WTC11 (cell line): ENCODE measurements around the gene ANTXRL. TPM values are rescaled to one million over a fixed set of nuclear protein-coding genes. Genes with fewer than 3 reads are reported as not detected.

ENCODE experiments used
- ATAC-seq: fragments of 200-7000 bp; cut with Tn5 transposase; 2 replicates; pipeline ENCODE4 v1.10.0; 2021; ENCODE audit warnings: mild to moderate bottlenecking, moderate library complexity
- CTCF ChIA-PET: fragments of 300-600 bp; sonication (Branson Sonifier 250); formaldehyde crosslinking; loops from one replicate; lab custom pipeline; 2021; ENCODE audit warnings: antibody characterized with exemption; lab: Charles Lee
- POLR2A ChIA-PET: fragments of 350-600 bp; sonication (Branson Sonifier 250); formaldehyde crosslinking; loops from one replicate; lab custom pipeline; 2021; ENCODE audit warnings: antibody characterized with exemption; lab: Charles Lee
- DNase-seq: peaks from one replicate; pipeline ENCODE4 v3.0.0; 2021; ENCODE audit warnings: low spot score
- H3K27ac Mint-ChIP-seq: 2 replicates; pipeline ENCODE4 v1.8.0; 2021; ENCODE audit warnings: mixed read lengths
- H3K27me3 Mint-ChIP-seq: 2 replicates; pipeline ENCODE4 v1.8.0; 2021; ENCODE audit warnings: low read depth, mild to moderate bottlenecking, moderate library complexity, mixed read lengths
- H3K36me3 Mint-ChIP-seq: 2 replicates; pipeline ENCODE4 v1.8.0; 2021; ENCODE audit warnings: mixed read lengths
- H3K4me1 Mint-ChIP-seq: 2 replicates; pipeline ENCODE4 v1.8.0; 2022; ENCODE audit warnings: mixed read lengths
- H3K4me3 Mint-ChIP-seq: 2 replicates; pipeline ENCODE4 v1.8.0; 2021; ENCODE audit warnings: mild to moderate bottlenecking, moderate library complexity, mixed read lengths
- H3K9me3 Mint-ChIP-seq: 2 replicates; pipeline ENCODE4 v1.8.0; 2021; ENCODE audit warnings: mixed read lengths
- ARID4B ChIP-seq: sonication (generic); formaldehyde crosslinking; IDR thresholded peaks from 2 replicates; pipeline ENCODE4 v1.8.0; 2023; ENCODE audit warnings: missing genetic modification reagents, mild to moderate bottlenecking, borderline replicate concordance
- ATF6 ChIP-seq: sonication (generic); formaldehyde crosslinking; IDR thresholded peaks from 2 replicates; pipeline ENCODE4 v1.8.1; 2023; ENCODE audit warnings: mild to moderate bottlenecking, missing genetic modification reagents
- CDX4 ChIP-seq: fragments of 250-450 bp; sonication (Bioruptor Pico); IDR thresholded peaks from 2 replicates; pipeline ENCODE4 v1.9.0; 2021; ENCODE audit warnings: moderate library complexity, mild to moderate bottlenecking, inconsistent platforms, borderline replicate concordance
- E2F4 ChIP-seq: sonication (generic); formaldehyde crosslinking; IDR thresholded peaks from 2 replicates; pipeline ENCODE4 v1.8.1; 2022; ENCODE audit warnings: low read depth, mild to moderate bottlenecking, moderate library complexity, missing genetic modification reagents, borderline replicate concordance
- E2F5 ChIP-seq: sonication (generic); formaldehyde crosslinking; IDR thresholded peaks from 2 replicates; pipeline ENCODE4 v1.8.1; 2022; ENCODE audit warnings: mild to moderate bottlenecking, moderate library complexity, missing genetic modification reagents
- EMX1 ChIP-seq: fragments of 250-450 bp; sonication (Bioruptor Pico); IDR thresholded peaks from 2 replicates; pipeline ENCODE4 v1.8.0; 2021; ENCODE audit warnings: mild to moderate bottlenecking
- FOXK1 ChIP-seq: sonication (generic); formaldehyde crosslinking; IDR thresholded peaks from 2 replicates; pipeline ENCODE4 v1.8.0; 2022; ENCODE audit warnings: mild to moderate bottlenecking, moderate library complexity, missing genetic modification reagents
- GABPB1 ChIP-seq: sonication (generic); formaldehyde crosslinking; IDR thresholded peaks from 2 replicates; pipeline ENCODE4 v1.8.1; 2023; ENCODE audit warnings: mild to moderate bottlenecking, missing genetic modification reagents
- JUN ChIP-seq: sonication (generic); formaldehyde crosslinking; IDR thresholded peaks from 2 replicates; pipeline ENCODE4 v1.8.0; 2023; ENCODE audit warnings: mild to moderate bottlenecking, missing genetic modification reagents
- MXD4 ChIP-seq: fragments of 250-450 bp; sonication (Bioruptor Pico); IDR thresholded peaks from 2 replicates; pipeline ENCODE4 v1.8.0; 2021; ENCODE audit warnings: mild to moderate bottlenecking, moderate library complexity, borderline replicate concordance
- MYBL2 ChIP-seq: sonication (generic); formaldehyde crosslinking; IDR thresholded peaks from 2 replicates; pipeline ENCODE4 v1.8.1; 2023; ENCODE audit warnings: mild to moderate bottlenecking, moderate library complexity, missing genetic modification reagents
- NR1H2 ChIP-seq: sonication (generic); formaldehyde crosslinking; IDR thresholded peaks from 2 replicates; pipeline ENCODE4 v1.9.0; 2021; ENCODE audit warnings: mild to moderate bottlenecking, moderate library complexity, missing genetic modification reagents
- PRRX2 ChIP-seq: fragments of 250-450 bp; sonication (Bioruptor Pico); IDR thresholded peaks from 2 replicates; pipeline ENCODE4 v1.8.0; 2021; ENCODE audit warnings: mild to moderate bottlenecking
- SMAD3 ChIP-seq: sonication (generic); formaldehyde crosslinking; IDR thresholded peaks from 2 replicates; pipeline ENCODE4 v1.8.0; 2022; ENCODE audit warnings: missing genetic modification reagents, mild to moderate bottlenecking, borderline replicate concordance
- SP1 ChIP-seq: sonication (generic); formaldehyde crosslinking; conservative IDR thresholded peaks from 2 replicates; pipeline ENCODE4 v1.8.1; 2022; ENCODE audit warnings: missing genetic modification reagents
- STAT6 ChIP-seq: sonication (generic); formaldehyde crosslinking; conservative IDR thresholded peaks from 2 replicates; pipeline ENCODE4 v1.8.1; 2023; ENCODE audit warnings: mild to moderate bottlenecking, low read depth, missing genetic modification reagents, moderate library complexity
- USF2 ChIP-seq: sonication (generic); formaldehyde crosslinking; IDR thresholded peaks from 2 replicates; pipeline ENCODE4 v1.8.1; 2023; ENCODE audit warnings: mild to moderate bottlenecking, missing genetic modification reagents, moderate library complexity
- ZMAT4 ChIP-seq: fragments of 250-450 bp; sonication (Bioruptor Pico); IDR thresholded peaks from 2 replicates; pipeline ENCODE4 v1.9.0; 2021; ENCODE audit warnings: mild to moderate bottlenecking
- ZNF232 ChIP-seq: sonication (generic); formaldehyde crosslinking; IDR thresholded peaks from 2 replicates; pipeline ENCODE4 v1.8.0; 2022; ENCODE audit warnings: mild to moderate bottlenecking, missing genetic modification reagents
- ZNF416 ChIP-seq: fragments of 250-450 bp; sonication (Bioruptor Pico); IDR thresholded peaks from 2 replicates; pipeline ENCODE4 v1.9.0; 2021; ENCODE audit warnings: mild to moderate bottlenecking, inconsistent platforms
- total RNA-seq: library from RNA; stranded (reverse); gene quantifications from 3 replicates; pipeline ENCODE4 v1.2.3, GENCODE V29; 2021

ANTXRL gene
- total RNA-seq, 1 experiment from 2014 or later: not detected

- DNase-seq (no peak), ATAC-seq (no peak)
- no peak for TF ChIP-seq STAT6 (CRISPR knock-in tag)
- no peak for TF ChIP-seq ATF6 (CRISPR knock-in tag)
- no peak for TF ChIP-seq USF2
- TF ChIP-seq ZMAT4 (CRISPR knock-in tag): no peak
- TF ChIP-seq GABPB1 (CRISPR knock-in tag): no peak
- TF ChIP-seq FOXK1 (CRISPR knock-in tag): no peak
- TF ChIP-seq ZNF232 (CRISPR knock-in tag): no peak
- TF ChIP-seq ZNF416 (CRISPR knock-in tag): no peak
- TF ChIP-seq PRRX2: no peak
- no peak for TF ChIP-seq NR1H2 (CRISPR knock-in tag)
- no peak for TF ChIP-seq SP1
- TF ChIP-seq SMAD3 (CRISPR knock-in tag): no peak
- no peak for TF ChIP-seq E2F5 (CRISPR knock-in tag)
- TF ChIP-seq MYBL2: no peak
- no peak for TF ChIP-seq E2F4 (CRISPR knock-in tag)
- TF ChIP-seq ARID4B (CRISPR knock-in tag): no peak
- TF ChIP-seq CDX4 (CRISPR knock-in tag): no peak
- TF ChIP-seq MXD4 (CRISPR knock-in tag): no peak
- no peak for TF ChIP-seq EMX1
- no peak for TF ChIP-seq JUN (CRISPR knock-in tag)
- Mint-ChIP-seq H3K9me3 (no peaks in the 10 kb centered on the region), H3K4me3 (no peak overlapping the region), H3K27me3 (no peaks in the 10 kb centered on the region; the same call in 1 of the 2 replicates), H3K4me1 (peaks cover 15% of the 10 kb centered on the region), H3K27ac (peak overlapping the region; percentile 22; the same call in 1 of the 2 replicates), H3K36me3 (no peaks in the 10 kb centered on the region)
- ChIA-PET CTCF (no interaction called here), POLR2A (no interaction called here)
Measured at GRCh38 chr10:46326971-46327370, 40.2 kb downstream of the ANTXRL start.
